ENCODE data around the gene ERVMER34-1.
A peak's percentile ranks its signal among the peaks of the same experiment; 100 is the strongest.

The ERVMER34-1 gene, protein sequence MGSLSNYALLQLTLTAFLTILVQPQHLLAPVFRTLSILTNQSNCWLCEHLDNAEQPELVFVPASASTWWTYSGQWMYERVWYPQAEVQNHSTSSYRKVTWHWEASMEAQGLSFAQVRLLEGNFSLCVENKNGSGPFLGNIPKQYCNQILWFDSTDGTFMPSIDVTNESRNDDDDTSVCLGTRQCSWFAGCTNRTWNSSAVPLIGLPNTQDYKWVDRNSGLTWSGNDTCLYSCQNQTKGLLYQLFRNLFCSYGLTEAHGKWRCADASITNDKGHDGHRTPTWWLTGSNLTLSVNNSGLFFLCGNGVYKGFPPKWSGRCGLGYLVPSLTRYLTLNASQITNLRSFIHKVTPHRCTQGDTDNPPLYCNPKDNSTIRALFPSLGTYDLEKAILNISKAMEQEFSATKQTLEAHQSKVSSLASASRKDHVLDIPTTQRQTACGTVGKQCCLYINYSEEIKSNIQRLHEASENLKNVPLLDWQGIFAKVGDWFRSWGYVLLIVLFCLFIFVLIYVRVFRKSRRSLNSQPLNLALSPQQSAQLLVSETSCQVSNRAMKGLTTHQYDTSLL

DNA sequence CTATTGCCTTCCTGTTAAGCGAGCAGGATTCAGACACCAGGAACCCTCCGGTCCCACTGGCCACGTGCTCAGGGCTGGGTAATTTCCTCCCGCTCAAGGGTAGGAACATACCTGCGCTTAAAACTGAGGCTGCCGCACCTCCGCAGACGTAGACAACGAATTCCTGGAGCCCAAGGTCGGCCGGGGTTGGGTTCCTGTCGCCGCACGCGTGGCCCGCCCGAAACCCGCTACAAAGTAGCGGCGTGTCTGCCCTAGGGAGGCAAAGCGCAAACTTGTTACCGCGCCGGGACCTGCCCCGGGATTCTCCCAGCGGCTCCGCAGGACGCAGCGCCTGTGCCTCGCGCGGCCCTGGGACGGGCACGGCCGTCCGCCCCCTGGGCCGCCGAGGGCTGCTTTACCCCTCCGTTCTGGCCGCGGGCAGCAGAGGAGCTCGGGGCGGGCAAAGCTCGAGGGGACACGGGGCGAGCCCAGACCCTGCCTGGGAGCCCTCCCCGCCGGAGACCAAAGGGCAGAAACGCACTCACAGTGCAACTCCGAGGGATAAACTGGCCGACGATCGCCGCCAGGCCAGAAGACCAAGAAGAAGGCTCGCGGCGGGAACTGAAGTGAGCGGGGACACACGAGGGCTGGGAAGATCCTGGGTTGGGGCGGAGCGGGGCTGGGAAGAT, at the start of gene ERVMER34-1:
TSS of gene ERVMER34-1 (minus strand) at position 607 of the 668 bp plus-strand sequence. CDS start 5,905 bp downstream, outside the sequence.
- DNase-seq = peak; percentile 63

DNA sequence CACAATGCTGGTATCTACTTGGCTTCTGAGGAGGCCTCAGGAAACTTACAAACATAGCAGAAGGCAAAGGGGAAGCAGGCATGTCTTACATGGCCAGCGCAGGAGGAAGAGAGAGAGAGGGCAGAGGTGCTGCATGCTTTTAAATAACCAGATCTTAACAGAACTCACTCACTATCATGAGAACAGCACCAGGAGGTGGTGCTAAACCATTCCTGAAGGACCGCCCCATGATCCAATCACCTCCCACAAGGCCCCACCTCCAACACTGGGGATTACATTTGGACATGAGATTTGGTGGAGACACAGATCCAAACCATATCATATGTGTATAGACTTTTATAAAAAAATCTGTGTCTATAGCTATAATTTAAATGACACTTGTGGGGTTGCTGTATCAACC, 48.6 kb upstream of the ERVMER34-1 start:
- no peak for DNase-seq

DNA sequence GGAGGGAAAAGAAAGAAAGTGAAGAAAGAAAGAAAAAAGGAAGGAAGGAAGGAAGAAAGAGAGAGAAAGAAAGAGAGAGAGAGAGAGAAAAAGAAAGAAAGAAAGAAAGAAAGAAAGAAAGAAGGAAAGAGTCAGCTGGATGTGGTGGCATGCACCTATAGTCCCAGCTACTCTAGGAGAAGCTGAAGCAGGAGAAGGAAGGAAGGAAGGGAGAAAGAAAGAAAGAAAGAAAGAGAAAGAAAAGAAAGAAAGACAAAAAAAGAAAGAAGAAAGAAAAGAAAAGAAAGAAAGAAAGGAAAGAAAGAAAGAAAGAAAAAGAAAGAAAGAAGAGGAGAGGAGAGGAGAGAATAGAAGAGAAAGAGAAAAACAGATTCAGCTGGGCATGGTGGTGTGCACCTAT, 44.3 kb upstream of the ERVMER34-1 start:
- DNase-seq = no peak

DNA sequence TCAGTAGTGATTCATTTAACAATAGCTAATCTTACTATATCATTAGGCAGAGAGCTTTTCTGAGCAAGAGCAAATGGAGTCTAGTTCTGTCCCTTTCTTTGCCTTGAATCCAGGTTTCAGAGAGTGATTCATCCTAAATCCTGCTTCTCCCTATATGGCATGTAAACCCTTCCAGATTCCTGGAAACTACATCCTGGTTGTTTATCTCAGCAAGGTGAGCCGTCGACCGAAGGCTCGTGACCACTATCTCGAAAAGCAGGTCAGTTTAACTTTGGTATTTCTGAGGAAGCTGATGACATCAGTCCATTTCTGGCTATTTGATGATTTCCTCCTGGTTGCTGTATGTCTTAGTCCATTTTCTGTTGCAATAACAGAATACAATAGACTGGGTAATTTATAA, 40.7 kb upstream of the ERVMER34-1 start:
- DNase-seq = no peak

DNA sequence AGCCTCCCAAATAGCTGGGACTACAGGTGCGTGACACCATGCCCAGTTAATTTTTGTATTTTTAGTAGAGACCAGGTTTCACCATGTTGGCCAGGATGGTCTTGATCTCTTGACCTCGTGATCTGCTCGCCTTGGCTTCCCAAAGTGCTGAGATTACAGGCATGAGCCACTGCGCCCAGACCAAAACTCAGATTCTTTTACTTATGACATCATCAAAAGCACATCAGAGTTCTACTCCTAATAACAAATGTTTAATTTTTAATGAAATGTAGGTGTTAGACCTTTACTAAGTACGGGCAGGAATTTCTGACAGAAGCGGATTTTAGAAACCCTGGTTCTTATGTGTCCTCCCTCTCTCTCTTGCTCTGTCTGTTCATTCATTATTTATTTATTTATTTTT, 38.5 kb upstream of the ERVMER34-1 start:
- no peak for DNase-seq

DNA sequence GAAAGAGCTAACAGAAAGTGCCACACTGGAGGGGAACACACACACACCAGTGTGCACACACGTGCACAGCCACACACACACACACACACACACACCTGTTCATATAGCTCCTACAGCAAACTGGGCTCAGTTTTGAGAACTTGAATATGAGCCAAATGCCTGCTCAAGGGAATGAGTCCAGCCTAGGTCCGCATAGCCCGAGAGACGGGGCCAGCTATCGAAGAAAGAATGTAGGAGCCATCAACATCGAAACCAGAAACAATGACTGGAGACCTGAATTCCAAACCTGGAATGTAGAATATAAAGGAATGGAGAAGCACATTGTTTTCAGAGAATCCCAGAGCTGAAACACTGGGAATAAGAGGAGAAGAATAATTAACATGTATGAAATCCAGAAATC, 37.6 kb upstream of the ERVMER34-1 start:
- no peak for DNase-seq

DNA sequence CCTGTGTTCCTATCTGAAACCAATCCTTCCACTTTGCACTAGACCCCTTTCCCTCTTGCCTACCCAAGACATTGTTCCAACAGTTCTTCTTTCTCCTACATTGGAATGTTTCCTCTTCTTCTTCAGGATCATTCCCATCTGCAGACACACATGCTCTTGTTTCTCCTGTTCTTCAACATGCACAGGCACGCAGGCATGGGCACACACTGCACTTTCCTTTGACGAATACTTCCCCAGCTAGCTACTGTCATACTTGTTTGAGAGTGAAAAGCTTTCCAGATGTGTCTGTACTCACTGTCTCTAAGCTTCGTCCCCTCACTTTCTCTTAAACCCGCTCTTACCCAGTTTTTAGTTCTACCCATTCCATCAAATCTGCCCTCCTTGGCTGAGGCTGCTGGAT, 31.8 kb upstream of the ERVMER34-1 start:
- DNase-seq = no peak

DNA sequence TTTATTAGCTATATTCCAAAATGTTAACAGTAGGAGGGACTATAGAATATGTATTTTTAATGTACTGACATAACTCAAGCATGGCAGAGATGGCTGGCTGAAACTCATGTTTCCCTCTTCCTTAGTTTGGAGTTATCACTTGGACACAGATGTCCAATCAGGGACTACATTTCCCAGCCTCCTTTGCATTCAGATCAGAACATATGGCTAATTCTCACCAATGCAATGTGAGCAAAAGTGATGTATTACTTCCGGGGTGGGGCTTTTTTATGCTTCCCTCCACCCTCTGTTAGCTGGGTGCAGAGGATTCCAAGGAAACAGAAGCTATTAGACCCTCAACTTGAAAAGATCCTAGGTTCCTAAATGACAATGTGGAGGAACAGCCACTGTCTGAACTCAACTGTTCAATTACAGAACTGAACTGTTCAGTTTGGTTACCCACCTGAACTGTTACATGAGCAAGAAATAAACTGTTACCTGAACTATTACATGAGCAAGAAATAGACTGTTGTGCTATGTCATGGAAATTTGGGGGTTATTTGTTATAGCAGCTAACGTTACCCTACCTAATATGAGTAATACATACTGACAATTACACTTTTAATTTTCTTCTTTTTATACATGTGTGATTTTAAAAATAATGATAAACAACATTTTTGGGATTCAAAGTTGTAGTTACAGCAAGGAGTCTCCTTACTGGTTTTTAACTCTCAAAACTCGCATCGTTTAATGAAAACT, 29.6 kb upstream of the ERVMER34-1 start:
- no peak for DNase-seq

DNA sequence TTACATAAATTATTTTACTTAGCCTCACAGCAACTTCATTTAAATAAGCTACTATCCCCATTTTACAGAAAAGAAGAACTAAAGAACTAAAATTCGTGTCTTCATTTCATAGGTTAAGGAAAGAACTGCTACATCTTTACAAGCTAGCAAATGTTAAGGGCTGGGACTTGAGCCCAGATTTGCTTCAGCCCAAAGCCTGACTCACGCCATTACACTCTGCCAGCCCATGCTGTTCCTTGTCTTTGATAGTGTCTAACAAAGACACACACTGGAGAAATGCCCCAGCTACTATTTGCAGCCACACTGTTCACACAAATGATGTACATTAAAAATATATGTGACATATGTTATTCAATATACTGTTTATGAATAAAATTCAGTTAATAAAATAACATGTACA, 29.0 kb upstream of the ERVMER34-1 start:
- DNase-seq = no peak

DNA sequence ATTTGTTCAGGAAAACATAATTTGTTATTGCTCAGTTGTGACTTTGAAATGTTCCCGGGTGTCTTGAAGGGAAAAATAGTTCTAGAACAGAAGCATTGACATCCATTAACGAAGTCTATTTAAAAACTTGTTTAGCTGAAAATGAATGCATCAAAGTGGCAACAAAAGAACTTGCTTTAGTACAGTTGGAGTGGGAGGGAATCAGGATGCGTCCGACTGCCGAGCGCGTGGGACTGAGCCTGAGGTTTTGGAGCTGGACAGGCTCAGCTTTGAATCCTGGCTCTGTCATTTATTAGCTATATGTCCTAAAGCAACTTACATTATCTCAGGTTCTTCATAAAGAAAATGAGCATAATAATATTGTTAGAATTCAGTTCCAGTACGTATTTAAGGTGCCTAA, 9.0 kb upstream of the ERVMER34-1 start:
- no peak for DNase-seq

DNA sequence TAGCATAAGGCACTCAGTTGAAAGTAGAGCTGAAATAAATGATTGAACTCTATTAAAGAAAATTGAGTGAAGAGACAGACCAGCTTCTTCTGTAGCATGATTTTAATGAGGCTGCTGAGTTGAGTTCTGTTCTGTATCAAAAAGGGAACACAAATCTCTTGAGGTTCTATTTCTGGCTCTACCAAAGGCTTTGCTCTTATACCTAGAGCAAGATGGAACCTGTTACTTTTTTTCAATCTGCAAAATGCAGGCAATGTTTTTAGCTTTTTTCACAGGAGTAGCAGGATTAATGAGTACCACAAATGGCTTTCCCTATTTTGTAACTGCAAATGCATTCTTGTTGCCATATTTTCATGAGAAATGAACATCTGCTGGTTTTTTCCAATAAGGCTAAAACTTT, 4.2 kb upstream of the ERVMER34-1 start:
- DNase-seq = no peak

DNA sequence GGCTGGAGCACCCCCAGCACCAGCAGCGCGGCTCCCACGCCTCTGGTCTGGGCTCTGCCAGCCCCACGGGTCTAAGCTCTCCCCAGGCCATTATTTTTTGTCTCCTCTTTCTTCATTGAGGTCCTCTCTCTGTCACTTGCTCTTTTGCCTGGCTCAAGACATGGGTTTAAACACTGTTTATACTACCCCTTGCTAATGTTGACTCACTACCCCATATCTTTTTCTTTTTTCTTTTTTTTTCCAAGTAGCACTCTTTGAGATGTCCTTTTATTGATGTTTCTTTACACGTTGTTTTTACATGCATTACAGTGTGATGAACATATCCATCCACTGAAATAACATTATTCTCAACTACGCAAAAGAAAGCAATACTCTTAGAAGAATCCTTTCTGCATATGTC, 1.7 kb upstream of the ERVMER34-1 start:
- DNase-seq = no peak

DNA sequence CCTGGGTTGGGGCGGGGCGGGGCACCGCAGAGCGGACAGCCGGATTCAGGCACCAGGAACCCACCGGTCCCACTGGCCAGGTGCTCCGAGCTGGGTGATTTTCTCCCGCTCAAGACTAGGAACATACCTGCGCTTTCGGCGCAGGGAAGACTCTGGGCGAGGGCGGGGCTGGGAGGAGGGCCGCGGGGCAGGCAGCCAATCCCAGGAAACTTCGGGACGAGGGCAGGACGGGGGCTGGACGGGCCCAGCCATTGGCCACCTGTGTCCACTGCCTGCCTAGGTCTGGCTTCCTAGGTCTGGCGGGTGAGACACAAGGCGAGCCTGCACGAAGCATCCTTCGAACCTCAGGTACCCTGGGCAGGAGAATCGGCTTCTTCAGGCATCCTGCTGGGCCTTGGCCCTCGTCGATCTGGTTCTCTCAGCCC, 274 bp upstream of the ERVMER34-1 start:
- peak; percentile 95 for DNase-seq

DNA sequence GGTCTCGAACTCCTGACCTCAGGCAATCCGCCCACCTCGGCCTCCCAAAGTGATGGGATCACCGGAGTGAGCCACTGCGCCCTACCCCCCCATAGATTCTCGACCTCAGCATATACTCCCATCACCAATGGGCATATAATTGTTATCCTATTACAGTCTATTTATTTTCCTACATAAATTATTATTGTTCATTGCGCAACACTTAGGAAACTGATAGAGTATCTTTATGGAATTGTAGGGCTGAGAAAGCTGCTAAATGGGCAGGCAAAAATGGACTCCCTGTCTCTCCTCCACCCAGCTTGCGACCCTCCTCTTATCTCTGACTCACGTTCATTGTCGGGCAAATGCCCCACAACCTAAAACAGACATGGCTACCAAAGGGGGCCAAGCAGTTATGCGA, 1.0 kb downstream of the ERVMER34-1 start:
- DNase-seq = no peak

DNA sequence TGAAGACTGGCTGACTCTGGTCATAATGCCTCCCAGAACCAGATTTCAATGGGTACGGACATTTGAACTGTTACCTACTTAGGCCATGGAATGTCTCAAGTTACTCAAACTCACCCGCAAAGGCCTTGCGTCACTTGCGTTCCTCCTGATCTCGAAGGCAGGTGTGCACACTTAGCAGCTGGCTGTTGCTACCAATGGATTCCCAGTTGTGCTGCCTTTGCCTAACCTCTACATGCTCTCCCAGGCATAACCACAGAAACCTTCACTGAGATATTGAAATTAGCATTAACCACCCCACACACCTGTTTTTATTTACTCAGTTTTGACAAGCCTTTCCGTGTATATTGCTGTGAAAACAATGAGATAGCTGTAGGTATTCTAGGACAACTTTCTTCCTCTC, 2.8 kb downstream of the ERVMER34-1 start:
- no peak for DNase-seq

DNA sequence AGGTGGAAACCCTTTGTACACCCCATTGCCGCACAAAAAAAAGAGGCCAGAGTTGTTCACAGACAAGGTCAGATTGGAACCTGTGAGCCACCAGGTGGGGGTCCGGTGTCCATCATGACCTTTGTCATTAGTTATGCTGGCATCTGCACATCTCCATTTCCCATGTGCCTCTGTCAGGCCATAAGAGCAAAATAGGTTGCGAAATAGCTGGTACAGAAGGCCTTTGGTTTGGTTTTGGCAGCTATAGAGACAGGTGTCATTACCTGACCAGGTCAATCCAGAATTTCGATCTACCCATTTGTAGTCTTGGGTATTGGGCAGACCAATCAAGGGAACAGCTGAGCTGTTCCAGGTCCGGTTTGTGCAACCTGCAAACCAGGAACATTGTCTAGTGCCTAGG, 6.6 kb downstream of the ERVMER34-1 start:
- no peak for DNase-seq

DNA sequence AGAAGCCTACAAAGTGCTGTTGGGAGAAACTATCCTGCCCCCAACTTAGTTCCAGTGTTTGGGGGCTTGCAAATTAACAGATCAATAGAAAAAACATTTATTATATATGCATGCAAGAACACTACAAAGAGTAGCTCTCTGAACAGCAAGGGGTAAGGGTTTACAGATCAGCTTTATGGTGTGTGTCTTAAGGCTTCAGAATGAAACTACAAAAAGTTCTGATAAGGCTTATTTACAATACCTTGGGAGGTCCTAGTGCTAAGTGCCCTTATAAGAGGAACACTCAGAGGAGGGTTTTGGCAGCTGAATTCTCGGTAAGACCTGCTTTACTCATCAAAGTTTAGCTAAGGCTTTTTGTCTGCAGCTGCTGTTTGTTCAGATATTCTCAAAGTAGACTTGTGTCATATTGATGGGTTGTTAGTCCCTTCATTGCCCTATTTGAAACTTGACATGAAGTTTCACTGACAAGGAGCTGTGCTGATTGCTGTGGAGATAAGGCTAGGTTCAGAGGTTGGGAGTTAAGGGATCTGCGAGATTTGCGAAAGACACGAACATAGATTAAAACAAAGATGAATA, 7.7 kb downstream of the ERVMER34-1 start:
- DNase-seq = no peak

DNA sequence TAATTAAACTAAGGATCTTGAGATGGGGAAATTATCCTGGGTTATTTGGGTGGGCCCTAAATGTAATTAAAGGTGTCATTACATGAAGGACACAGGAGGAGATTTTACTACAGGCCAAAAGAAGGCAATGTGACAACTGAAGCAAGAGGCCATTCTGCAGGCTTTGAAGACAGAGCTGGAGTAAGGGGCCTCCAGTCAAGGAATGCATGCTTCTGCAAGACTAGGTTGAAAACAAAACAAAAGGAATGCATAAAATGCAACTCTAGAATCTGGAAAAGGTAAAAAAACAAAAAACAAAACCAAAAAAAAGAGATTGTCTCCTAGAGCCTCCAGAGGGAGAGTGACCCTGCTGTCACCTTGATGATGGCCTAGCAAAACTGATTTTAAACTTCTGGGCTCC, 21.6 kb downstream of the ERVMER34-1 start:
- DNase-seq = no peak

DNA sequence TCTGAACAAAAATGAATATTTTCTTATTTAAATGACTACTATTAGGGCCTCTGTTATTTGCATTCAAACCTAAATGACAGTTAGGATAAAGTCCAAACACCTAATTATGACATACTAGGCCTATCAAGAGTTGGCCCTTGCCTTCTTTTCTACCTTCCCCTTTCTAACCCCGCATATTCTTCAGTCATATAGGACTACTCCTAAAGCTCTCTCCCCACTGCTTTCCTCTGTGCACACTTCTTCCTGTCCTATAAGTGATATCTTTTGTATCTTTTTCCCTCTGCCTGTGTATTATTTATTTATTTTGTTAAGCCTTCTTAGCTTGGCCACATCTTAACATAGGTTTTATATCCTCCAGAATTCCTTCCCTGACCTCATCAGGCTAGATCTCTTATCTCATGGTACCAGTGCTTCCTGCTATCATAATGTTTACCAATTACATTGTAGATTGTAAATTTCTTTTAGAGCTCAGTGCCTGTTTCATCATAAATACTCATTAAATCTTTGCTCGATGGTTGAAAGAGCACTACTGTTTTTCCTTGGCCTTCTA, 22.5 kb downstream of the ERVMER34-1 start:
- no peak for DNase-seq

DNA sequence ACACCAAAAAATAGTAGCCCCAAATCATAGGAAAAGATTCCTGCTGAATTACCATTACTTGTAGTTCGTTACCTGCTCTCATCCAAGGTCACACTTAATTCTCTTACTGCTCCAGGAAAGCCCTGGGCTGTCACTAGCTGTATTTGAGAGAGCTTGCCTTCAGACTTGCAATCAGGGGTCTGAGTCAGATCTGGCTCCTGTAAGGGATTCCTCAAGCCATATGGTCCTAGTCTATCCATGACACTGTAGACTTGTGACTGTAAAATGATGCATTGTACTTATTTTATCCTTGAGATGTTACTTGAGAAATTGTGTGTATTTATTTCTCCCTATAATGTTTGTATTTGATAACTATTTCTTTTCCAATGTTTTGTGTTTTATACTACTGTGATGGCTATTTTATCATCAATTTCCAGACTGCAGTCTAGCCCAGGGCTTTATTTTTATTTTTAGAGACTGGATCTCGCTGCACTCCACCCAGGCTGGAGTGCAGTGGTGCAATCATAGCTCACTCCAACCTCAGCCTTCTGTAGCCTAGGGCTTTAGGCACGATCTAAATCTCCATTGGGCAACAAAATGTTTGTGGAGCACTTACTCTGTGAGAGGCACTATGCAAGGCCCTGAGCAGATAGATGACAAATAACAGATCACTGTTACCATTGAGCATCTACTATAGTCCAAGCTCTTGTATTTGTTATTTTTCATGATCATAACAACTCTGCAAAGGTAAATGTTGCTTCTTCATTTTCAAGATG, 24.2 kb downstream of the ERVMER34-1 start:
- no peak for DNase-seq

DNA sequence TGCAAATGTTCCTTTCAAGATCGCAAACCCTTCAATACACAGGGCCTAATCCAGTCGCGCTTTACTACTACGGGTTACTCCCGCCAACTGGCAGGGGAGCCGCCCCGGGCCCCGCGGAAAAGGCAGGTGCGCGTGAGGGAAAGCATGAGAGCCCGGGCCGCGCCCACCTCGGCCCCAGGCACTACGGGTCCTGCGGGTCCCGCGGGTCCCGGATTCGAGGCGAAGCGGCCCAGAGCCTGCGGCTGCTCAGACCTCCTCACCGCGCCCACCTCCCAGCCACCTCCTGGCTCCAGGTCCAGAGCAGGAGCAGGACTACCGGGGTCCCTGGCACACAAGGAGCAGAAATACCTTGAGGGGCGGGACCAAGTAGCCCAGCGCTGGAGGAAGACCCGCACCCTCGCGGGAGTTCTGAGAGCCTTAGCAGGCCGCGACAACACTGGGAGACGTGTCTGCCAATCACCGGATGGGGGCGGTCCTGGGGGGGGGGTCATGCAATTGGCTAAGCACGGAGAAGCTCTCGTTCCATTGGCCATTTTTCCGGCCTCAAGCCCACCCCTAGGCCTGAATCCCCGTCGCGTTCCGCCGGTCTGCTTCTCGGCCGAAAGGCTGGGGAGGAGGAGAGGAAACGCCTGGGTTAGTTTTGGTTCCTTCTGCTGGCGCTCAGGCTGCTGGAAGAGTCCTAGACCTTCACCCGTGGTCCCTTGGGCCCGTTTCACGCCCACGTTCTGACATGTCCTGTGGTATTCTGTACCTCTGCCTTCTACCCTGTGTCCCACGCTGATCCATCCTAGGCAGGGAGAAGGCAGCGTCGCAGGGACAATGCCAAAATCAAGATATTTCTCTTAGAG, 29.0 kb downstream of the ERVMER34-1 start:
- DNase-seq = peak; percentile 99
